GF-D8 (cell line): ENCODE data around the gene WT1.
"Not testable (repeated sequence)": the region's sequence is repeated elsewhere in the genome, so short reads cannot be mapped to it uniquely, and the experiment has no call there.

Source experiments
- DNase-seq: peaks from one replicate; lab custom pipeline; 2025; lab: John Stamatoyannopoulos, UW

WT1 gene

GRCh38 chr11:32387411-32387810 lies 47.9 kb downstream of the WT1 start:
- no peak for DNase-seq

GRCh38 chr11:32386770-32387377 lies 48.5 kb downstream of the WT1 start:
- peak; percentile 55 for DNase-seq

DNA sequence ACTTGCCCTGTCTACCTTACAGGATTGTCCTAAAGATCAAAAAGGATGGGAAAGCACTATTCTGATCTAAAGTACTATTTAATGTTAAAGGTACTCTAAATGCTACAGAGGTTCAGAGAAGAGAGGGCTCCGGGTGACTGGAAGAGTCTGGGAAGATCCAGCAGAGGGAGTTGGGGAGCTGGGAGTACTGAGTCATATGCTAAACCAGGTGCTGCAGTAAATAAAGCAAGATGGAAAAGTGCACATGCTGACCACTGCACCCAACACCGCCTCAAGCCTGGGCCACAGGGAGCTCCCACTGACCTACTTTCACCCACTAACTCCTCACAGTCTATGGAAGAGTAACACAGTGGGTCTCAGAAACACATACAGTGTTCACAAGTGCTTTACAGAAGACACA lies 49.3 kb downstream of the WT1 start:
- no peak for DNase-seq

- no peak for DNase-seq
These were observed 52.8 kb downstream of the WT1 start for GRCh38 chr11:32382339-32383049.

GRCh38 chr11:32381179-32381578 lies 54.2 kb downstream of the WT1 start:
- no peak for DNase-seq

DNA sequence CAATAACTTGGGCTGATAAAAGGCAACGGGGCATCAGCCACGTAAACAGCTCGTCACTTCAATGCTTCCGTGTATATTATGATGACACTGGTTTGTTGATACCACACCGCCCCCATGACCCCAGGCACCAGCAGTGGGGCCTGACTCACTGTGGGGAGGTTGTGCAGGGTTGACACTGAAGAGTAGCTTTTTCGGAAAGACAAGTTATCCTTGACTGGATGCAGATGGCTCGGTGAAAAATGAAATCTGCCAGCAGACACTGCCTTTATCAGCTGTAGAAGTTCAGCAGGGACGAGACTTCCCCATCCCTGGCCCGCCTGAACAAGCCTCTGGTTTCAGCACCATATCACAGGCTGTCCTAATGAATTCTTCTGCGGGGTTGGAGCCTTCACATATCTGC lies 55.6 kb downstream of the WT1 start:
- DNase-seq, result no peak

- DNase-seq, result no peak
These were observed 59.5 kb downstream of the WT1 start for GRCh38 chr11:32375826-32376225.

DNA sequence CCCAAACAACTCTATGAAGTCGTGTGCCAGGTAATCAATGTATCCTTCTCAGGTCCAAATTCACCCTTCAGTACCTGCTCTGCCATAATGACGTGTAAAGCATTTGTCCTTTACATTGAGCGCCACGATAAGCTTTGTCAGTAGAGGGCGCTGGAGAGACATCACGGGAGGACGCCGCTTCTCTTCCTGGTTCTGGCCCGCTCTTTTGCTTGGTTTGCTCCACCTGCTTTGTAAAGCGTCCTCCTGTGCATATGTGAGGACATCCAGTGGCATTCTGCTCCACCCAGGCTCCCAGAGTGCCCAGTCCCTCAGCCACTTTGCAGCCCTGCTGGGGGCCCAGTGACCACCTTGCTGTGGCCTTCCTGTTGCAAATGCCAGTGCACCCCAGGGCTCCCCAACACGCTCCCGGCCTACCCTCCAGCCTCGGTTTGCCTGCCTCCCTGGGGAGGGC lies 61.1 kb downstream of the WT1 start:
- DNase-seq, result peak; percentile 15

DNA sequence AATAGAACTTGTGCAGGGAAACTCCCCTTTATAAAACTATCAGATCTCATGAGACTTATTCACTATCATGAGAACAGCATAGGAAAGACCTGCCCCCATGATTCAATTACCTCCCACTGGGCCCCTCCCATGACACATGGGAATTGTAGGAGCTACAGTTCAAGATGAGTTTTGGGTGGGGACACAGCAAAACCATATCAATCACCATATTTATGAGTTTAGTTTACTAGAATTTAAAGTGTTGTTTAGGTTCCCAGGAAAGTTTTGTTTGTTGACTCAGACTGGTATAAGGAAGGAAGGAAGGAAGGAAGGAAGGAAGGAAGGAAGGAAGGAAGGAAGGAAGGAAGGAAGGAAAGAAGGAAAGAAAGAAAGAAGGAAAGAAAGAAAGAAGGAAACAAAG lies 65.4 kb downstream of the WT1 start:
- DNase-seq, result not testable (repeated sequence)

DNA sequence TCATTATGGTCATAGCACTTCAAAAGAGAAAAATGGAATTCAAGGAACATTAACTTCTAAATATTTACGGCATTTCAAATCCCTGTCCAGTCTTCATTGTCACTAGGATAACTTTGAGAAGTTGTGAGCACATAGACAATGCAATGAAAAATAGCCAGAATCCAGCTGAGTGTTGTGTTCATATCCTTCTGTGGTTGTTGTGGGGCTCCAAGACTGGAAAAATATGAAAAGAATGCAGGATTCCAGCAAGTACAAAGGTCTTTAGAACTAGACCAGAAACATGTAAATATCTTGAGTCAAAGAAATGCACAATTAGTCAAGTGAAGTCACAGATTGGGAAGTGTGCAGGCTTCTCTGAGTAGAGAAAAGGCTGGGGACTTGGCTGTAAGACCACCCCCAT lies 68.7 kb downstream of the WT1 start:
- DNase-seq, result no peak

GRCh38 chr11:32365192-32365591 lies 70.1 kb downstream of the WT1 start:
- no peak for DNase-seq

GRCh38 chr11:32358729-32359128 lies 76.6 kb downstream of the WT1 start:
- no peak for DNase-seq

GRCh38 chr11:32353884-32354283 lies 81.5 kb downstream of the WT1 start:
- no peak for DNase-seq

DNA sequence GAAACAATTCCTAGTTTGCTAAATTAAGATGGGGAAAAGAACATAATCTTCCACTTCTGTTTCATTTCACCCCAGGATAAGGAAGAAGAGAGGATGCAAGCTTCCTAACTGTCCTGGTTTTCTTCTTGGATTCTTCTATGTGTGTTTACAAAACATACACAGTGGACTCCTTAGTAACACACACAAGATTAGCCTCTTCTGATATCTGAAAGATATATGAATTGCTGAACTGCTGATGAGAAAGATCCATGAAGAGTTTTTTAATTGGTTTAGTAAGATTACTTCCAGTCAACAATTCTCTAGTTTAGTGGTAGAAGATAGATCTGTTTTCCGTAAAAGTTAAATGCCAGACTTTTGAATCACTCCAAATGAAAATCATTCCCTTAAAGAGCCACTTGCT lies 86.8 kb downstream of the WT1 start:
- no peak for DNase-seq

GRCh38 chr11:32344946-32345345 lies 90.4 kb downstream of the WT1 start:
- DNase-seq, result no peak

DNA sequence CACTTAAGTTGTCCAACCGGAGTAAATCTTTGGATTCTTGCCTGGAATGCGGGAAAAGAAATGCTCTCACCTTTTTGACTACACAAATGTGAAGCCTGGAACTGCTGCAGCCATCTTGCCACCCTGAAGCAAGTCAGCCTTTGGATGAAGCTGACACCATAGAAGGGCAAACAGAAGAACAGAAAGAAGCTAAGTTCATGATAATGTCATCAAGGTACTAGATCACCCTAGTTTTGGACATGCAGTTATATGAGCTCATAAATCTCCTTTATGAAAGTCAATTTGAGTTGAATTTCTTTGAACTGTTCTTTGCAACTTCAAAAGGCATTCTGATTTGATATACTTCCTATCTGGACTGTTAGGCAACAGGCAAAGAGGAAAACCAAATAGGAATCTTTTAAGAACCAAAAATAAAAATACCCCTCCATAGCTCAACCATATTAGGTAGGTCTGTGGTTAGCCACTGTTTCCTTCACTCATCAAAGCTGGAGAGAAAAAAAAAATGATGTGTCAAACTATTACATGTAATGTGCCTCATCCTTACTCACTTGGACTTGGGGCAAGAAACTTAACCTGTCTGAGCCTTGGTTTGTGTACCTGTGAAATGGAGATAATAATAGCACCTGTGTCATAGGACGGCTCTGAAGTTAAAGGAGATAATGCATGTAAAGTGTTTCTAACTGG lies 91.9 kb downstream of the WT1 start:
- no peak for DNase-seq

DNA sequence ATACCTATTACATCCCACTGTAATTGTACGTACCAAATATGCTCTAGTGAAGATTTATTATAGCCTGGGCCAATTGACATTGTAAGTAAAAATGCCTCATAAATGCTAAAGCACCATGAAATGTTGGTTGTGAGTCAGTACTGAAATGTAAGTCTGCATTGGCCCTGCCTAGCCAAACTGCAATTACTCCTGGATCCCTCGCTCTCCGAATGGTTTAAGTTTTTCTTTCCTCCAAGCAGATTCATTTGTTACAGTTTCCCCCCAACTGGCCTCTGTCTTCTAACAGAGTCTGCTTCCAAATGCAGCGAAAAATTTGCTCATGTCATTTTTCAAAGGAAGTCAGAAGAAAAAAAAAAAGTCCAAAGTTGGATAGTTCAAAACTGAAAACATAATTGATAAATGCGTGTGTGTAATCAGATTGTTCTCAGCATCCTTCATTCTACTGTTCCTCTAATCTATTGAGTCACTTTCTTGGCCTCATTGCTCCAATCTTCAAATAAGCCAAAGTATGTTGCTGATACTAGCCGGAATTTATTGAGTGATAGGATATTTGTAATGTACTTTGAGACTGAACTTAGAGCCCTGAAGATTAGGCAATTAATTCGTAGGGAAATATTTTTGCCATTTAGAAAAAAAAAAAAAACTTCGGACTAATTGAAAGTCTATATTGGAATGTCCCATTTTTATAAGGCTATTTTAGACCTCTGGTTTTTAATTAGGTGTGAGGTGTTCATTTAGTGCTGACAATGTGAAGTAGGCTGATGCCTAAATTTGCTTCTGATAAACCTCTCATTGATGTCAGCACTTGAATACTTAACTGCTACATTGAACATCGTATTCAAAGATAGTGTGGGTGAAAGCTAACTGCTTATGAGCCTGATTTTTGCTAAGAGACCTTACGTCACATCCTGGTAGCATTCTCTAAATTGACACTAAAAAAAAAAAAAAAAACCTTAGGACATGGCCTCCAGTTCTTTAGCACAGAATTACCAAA lies 93.4 kb downstream of the WT1 start:
- no peak for DNase-seq

GRCh38 chr11:32340181-32340580 lies 95.2 kb downstream of the WT1 start:
- no peak for DNase-seq
